OCI-LY7 (cell line): ENCODE data around the gene MYL11.

Experiments
- CTCF ChIP-seq: fragments of 200-600 bp; sonication (generic); conservative IDR thresholded peaks from 2 replicates; pipeline ENCODE4 v1.5.1; 2014; ENCODE audit warnings: mild to moderate bottlenecking, antibody characterized with exemption, low read length, moderate library complexity, mixed read lengths
- EZH2phosphoT487 ChIP-seq: fragments of 200-600 bp; sonication (generic); IDR thresholded peaks from 2 replicates; pipeline ENCODE4 v1.6.1; 2018; ENCODE audit warnings: low read depth, borderline replicate concordance, mild to moderate bottlenecking, mixed run types, antibody characterized with exemption, low read length, moderate library complexity, mixed read lengths

GRCh38 chr16:30416047-30416603 is 41.5 kb downstream of the MYL11 start:
- TF ChIP-seq CTCF, result no peak
- TF ChIP-seq EZH2phosphoT487, result no peak
